HG02623 (cell line): ENCODE data around the gene NDUFV2.
"Not testable (repeated sequence)": the region's sequence is repeated elsewhere in the genome, so short reads cannot be mapped to it uniquely, and the experiment has no call there.

Experiments used
- ATAC-seq: cut with Tn5 transposase; IDR thresholded peaks from one replicate; pipeline ENCODE4 v1.9.1; 2021; ENCODE audit warnings: moderate library complexity; ENCODE audit not compliant: unreplicated experiment

NDUFV2 gene

DNA sequence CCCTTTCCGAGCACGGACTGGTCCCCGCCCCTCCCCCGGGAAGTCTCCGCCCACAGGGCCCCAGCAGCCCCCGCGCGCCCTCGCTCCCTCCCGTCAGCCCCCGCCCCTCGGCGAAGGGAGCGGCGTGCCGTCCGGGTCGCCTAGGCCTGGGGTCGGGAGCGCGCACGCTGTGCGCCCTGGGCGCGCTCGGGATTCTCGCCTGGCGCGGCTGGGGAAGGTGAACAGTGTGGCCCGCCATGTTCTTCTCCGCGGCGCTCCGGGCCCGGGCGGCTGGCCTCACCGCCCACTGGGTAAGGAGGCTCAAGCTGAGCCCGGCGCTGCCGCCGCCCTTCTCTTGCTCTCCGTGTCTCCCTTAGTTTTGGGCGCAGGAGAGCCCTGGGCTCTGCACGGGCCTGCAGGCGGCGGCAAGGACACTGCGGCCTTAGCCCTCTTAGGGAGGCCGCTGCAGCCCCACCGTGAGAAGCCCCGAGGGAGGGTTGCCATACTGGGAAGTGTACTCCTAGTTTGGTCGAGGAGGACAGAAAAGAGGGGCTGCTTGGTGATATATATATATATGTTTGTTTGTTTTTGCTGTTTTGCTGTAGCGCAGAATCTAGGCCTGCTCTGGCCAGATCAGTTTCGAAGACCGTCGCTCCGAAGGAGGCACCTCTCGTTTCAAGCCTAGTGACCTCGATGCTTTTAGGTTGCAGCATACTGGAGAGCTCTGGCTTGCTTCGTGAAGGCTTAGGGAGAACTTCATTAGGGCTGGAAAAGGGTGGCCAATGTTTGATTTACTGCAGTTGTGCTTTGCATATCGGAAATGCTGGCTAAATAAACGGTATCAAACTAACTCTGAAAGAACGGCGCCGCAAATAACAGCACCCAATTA is at the start of gene NDUFV2:
NDUFV2 (plus strand) TSS at position 192 of the 868 bp plus-strand sequence; CDS start at position 237, 45 bp downstream.
- ATAC-seq: peak; percentile 92

DNA sequence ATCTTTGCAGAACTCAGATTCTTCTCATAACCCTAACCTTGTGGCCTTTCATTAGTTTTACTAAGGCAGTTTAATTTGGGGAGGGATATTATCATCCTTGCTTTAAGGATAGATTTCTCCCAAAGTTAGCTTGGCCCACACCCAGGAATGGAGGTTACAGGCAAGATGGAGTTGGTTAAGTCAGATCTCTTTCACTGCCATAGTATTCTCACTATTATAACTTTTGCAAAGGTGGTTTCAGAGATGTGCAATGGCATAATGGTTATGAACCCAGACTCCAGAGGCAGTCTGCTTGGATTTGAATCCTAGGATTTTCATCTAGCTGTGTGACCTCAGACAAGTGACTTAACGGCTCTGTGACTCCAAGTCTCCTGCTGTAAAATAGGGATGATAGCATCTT is 48.7 kb upstream of the NDUFV2 start:
- no peak for ATAC-seq

DNA sequence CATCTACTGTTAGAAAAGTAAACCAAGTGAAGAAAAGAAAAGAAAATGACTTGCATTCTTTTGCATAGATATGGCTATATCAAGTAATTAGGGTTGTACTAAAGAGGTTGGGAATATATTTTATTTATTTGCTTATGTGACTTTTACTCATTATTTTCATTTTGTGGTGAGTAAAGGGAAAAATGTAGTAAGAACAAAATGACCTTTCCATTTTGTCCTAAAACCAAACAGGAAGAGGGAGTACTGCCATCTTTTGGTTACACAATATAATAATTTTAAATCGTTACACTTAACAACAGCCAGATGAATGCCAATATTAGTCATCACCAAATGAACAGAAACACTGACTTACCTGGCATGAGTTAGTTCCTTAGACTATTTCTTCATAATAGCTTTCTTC is 47.3 kb upstream of the NDUFV2 start:
- no peak for ATAC-seq

DNA sequence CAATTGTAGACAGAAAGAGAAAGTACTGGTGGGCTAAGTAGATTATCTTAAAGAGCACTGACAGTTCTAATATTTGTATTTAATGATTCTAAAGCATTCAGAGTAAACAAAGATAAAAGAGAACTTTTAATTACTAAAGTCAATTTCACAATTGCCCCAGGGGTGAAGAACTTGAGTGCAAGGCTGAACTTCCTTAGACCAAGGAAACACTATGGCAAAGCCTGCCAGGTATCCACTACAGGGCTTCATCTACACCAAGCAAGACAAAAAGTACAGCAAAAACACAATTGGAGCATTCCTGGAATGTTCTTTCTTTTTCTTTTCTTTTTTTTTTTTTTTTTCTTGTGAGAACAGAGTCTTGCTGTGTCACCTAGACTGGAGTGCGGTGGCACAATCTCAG is 46.9 kb upstream of the NDUFV2 start:
- no peak for ATAC-seq

DNA sequence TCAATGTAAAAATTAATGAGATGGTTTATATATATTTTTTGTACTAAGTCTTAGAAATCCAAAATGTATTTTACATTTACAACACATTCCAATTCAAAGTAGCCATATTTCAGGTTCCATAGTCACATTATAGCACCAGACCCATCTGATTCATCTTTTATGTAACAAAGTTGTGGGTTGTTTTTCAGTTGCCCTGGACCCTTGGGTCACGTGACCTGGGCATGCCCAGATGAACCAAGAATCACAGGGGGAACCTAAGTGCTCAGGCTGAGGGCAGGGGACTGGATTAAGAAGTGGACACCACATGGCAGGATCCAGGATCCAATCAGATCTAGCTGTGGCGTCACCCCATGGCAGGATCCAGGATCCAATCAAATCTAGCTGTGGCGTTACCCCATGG is 44.9 kb upstream of the NDUFV2 start:
- ATAC-seq: no peak

DNA sequence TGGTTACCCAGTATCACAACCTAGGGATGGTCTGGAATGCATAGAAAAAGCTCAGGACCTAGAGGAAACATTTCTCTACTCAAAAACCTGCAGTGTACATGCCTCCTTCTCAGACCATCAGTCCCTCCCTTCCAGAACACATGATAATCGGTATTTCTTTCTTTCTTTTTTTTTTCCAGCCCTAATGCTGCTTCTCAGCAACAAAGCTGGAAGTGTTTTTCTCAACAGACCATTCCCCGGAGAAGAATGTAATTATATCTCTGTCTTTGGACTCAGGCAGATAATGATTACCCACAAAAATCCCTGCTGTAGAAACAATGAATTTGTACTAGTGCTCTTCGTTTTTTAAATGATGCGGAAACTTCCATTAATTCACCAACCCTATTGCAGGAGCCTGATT is 44.1 kb upstream of the NDUFV2 start:
- no peak for ATAC-seq

DNA sequence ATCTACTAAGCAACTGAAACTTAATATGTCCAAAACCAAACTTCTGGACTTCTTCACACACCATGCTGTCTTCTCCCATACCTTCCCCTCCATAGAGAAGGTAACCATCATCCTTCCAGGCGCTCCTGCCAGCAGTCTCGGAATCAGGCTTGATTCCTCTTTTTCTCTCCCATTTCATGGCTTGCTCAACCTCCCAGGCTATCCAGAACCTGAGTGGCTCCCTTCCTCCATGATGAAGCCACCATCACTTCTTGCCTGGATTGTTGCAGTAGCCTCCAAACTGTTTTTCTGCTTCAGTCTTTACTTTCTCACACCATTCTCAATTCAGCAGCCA is 40.1 kb upstream of the NDUFV2 start:
- no peak for ATAC-seq

DNA sequence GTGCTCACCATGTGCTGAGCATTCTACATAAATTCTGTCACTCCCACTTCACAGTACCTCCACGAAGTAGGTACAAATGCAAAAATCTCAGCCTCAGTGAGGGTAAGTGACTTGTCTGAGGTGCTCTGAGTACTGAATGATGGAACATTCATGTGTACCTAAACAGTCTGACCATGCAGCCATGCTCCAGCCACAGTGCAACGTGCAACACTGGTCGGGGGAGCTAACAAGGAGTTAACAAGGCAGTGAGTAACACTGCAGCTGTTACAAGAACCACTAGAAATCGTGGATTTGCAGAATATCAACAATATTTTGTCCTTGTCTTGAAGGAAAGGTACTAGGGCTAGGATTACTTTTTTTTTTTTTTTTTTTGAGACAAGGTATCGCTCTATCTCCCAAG is 36.6 kb upstream of the NDUFV2 start:
- ATAC-seq: no peak

DNA sequence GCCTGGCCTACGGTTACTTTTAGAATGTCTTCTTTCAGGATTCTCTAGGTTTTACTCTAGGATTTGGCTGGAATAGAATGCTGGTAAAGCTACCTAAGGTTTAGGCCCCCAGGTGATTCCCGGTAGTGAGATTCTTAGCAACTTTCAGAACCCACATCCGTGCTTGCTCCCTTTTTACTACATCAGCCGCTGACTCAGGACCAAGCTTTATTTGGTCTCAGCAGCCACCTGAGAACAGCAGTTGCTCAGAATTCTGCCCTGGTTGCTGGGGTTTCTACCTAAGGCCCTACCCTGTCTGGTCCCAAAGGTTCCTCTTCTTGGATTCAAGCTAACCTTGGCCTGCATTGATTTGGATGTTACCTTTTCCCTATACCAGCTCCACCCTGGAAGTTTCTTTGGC is 36.1 kb upstream of the NDUFV2 start:
- peak; percentile 29 for ATAC-seq

DNA sequence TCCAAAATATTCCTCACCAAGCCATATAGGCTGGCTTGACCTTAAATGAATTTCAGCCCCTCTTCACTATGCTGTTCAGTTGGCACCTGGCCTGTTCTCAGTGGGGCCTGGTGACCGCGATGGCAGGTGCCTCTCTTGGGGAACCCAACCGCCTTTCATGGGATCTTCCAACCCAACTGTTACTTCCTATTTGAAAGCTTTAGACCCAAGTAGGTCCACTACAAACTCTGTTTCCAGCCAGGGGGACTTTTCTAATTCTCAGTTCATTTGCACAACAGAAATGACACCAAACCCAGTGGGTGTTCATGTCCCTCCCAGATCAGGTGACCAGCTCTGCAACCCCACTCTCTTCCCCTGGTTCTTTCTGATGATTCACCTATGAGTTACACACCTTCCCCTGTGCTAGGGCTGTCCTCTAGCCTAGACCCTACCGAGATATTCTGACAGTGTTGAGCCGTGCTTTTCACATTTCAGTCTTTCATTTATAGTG is 35.6 kb upstream of the NDUFV2 start:
- peak; percentile 59 for ATAC-seq

DNA sequence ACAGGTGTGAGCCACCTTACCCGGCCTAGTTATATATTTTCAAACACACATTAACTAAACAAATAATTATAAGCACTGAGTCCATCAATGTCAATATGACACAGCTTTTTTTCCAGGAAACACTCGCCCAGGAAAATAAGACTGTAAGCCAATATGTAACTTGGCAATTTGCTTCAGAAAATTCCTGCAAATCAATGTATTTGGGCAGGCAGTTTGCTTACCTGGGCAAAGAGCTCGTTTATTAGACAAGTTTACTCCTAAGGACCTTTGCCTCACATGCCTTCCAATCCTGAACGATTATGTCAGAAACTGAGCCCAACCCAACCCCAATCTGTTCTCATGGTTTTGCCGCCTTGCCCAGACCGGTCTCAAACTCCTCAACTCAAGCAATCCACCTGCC is 34.7 kb upstream of the NDUFV2 start:
- no peak for ATAC-seq

DNA sequence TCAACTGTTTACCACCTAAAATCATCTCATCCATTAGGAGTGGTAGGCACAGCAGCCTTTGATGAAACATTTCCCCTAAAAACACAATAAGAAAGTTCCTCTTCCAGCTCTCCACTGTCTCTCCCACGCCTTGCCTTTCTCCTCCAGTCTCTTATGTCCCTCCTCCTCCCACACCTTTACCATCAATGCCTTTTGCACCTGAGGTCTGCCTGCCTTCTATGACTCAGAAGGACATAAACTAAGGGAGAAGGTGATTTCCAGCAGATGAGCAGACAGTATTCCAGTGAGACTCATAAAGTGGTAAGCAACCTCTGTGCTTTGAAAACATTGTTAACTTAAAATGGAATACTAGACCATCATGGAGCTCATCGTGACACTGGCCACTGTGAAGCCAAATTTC is 34.2 kb upstream of the NDUFV2 start:
- ATAC-seq: no peak

DNA sequence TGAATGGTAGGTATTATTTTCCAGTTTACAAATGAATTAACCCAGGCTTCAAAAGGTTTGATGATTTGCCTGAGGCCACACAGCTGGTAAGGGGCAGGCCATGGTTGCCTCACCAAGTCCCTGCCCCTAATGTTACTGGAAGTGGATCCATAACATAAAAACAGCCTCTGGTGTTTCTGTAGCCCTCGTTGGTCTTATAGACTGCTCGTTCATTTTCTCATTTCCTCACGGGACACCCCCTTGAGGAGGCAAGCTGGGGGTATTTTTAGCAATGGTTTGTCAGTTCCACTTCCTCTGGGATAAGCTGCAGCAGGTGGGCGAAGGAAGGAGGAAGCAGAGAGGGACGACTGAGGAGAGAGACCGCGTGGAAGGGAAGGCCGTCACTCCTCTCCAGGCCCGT is 32.9 kb upstream of the NDUFV2 start:
- no peak for ATAC-seq

DNA sequence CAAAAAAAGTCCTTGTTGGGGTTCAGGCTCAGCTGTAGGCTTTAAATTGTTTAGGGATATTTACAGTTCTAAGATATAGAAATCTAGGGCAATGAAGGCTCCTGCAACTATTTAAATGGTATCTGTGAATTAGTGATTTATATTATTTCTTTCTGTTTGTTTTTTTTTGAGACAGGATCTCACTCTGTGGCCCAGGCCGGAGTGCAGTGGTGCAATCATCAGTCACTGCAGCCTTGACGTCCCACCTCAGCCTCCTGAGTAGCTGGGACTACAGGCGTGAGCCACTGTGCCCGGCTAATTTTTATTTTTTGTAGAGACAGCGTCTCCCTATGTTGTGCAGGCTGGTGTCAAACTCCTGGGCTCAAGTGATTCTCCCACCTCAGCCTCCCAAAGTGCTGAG is 32.3 kb upstream of the NDUFV2 start:
- no peak for ATAC-seq

DNA sequence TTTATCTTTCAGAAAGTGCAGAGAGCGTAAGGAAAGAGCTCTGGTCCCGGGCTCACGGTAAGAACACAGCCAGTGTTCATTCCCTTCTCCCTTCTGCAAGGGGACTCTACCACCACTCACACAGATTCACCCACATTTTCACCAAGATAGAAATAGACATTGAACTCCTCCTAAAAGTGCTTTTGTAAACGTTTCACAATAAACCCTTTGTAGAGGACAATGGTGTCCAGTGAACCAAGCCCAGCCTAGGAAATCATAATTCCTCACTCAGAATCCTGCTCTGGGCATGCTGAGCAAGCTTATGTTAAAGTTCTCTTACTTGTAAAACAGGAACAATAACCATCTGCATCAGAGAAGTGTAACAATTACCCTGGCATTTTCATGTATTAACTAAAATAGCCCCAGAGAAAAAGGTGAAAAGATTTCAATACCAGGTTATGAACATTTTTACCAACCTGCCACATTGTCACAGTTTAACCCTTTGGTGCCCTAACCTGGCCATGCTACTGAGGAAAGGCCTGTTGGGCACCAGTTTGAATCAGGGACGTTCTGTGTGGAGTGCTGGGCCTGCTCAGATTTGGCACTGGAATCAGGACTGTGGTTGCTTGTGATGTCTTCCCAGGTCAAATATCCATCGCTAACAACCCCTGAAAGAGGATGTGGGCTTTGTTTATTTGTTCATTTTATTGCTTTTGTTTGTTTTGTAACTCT is 22.5 kb upstream of the NDUFV2 start:
- ATAC-seq: no peak

DNA sequence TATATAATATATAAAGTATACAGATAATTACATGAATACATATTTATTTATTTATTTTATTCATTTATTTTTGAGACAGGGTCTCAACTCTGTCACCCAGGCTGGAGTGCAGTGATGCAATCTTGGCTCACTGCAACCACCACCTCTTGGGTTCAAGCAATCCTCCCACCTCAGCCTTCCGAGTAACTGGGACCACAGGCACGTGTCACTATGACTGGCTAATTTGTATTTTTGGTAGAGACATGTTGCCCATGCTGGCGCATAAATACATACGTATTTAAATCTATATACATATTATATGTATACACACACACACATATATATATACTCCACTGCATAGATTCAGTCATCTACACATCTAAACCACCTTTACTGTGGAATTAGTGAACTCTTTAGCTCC is 20.6 kb upstream of the NDUFV2 start:
- no peak for ATAC-seq

DNA sequence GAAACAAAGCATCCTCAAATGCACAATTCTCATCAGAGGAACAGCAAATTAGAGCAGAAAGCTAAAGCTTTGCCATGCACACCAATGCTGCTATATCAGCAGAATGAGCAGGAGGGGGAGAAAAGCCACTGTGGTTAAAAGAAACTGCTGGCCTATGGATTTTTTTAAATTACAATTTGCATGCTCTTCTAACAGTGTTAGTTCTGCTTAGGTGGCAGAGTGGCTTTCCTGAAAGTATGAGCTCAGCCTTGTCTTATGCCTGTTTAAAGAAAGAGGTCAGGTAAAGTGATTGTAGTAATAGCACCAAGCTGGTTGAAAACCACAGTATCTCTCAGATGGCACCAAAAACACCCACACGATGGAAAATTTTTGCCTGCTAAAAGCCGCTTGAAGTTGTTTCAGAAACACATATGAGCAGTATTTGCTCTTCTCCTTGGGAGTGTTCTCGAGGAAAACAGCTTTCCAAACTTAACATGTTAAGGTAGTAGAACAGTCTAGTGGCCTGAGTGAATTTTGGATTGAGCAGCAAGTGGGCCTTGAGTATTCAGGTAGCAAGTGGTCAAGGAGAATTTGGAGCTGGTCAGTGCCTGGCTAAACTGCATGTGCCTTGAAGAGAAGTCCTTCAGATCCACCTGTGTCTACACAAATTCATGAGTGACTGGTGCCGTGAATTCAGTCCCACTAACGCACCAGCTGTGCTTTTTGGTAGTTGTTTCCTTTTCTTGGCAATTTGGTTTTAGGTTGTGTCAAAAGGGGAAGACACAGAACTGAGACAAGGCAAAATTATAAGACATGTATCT is 19.6 kb upstream of the NDUFV2 start:
- ATAC-seq: peak; percentile 83

DNA sequence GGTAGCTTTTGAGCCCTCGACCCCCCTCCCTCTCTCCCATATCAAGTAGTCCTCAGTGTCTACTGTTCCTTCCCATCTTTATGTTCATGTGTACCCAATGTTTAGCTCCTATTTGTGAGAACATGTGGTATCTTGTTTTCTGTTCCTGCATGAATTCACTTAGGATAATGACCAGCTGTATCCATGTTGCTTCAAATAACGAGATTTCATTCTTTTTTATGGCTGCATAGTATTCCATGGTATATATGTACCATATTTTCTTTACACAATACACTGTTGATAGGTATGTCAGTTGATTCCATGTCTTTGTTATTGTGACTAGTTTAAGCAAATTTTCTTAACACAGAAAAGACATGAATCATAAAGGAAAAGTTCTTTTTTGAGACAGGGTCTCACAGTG is 16.5 kb upstream of the NDUFV2 start:
- no peak for ATAC-seq

DNA sequence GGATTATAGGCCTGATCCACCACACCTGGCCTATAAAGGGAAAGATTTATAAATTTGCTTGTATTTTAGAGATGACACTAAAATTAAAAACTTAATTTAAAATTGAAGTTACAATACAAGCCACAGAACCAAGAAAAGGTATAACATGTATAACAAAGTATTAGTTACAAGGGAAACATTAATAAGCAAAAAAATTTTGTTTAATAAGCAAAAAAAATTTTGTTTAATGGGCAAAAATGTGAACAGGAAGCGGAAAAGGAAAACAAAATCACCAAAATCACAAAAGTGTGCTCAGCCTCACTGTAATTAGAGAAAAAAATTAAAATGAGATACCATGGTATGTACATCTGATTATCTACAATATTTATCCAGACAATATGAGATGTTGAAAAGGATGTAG is 15.9 kb upstream of the NDUFV2 start:
- ATAC-seq: no peak

DNA sequence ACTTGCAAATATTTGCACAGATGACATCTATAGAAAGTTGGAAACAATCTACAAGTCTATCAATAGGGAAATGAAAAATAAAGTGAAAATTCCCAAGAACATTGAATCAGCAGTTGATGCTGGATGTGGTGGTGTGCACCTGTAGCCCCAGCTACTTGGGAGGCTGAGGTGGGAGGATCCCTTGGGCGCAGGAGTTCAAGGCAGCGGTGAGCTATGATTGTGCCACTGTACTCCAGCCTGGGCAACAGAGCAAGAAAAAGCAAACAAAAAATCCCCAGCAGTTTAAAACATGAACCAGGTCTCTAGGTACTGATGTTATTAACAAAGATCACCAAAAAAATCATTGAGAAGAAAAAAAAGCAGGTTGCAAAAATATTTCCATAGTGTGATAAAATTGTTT is 15.4 kb upstream of the NDUFV2 start:
- no peak for ATAC-seq

DNA sequence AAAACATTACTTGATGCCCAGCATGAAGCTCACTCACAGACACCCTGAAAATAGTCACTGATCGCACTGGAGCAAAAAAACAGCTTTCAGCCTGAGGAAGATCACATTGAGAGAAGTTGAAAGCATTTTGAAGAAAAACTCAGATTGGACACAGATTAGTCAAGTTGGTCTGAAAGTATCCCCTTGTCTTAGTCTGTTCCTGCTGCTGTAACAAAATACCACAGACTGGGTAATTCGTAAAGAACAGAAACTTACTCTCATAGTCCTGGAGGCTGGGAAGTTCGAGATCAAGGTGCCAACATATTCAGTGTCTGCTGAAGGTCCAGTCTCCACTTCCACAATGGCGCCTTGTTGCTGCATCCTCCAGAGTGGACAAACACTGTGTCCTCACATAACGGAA is 14.2 kb upstream of the NDUFV2 start:
- ATAC-seq: no peak

DNA sequence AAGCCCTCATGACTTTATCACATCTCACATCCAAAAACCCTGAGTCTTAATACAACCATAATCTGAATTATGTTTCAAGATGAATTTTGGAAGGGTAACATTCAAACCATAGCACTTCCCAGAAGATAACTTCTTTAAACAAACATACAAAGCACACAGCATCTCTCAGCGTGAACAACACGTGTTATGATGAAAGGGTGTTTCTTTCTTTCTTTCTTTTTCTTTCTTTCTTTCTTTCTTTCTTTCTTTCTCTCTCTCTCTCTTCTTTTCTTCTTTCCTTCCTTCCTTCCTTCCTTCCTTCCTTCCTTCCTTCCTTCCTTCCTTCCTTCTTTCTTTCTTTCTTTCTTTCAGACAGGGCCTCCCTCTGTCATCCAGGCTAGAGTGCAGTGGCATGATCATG is 13.8 kb upstream of the NDUFV2 start:
- not testable (repeated sequence) for ATAC-seq
